Bronchial epithelial cell (primary cell): Measurements from ENCODE around the gene COPS6. TPM values are rescaled to one million over a fixed set of nuclear protein-coding genes. Genes with fewer than 3 reads are reported as not detected.

Experiments used
- DNase-seq: peaks from one replicate; pipeline ENCODE4 v3.0.0-alpha.2; 2010; ENCODE audit warnings: low read depth
- FAIRE-seq: peaks from 2 replicates; lab custom pipeline; 2011; peaks lifted over from hg19 to GRCh38; lab: Jason Lieb, UNC
- H3K27me3 ChIP-seq: 2 replicates; pipeline ENCODE4 v1.5.1; 2011; ENCODE audit warnings: low read length; ENCODE audit not compliant: control insufficient read depth, insufficient read depth
- H3K36me3 ChIP-seq: 2 replicates; pipeline ENCODE4 v1.5.1; 2011; ENCODE audit warnings: low read length; ENCODE audit not compliant: control insufficient read depth, insufficient read depth
- H3K4me3 ChIP-seq: 2 replicates; pipeline ENCODE4 v1.5.1; 2011; ENCODE audit warnings: mild to moderate bottlenecking, low read depth, low read length, control low read depth
- CTCF ChIP-seq: IDR thresholded peaks from 2 replicates; pipeline ENCODE4 v1.5.1; 2011; ENCODE audit warnings: mild to moderate bottlenecking, moderate library complexity, low read length, control low read depth, inconsistent platforms; ENCODE audit not compliant: insufficient read depth, severe bottlenecking
- total RNA-seq: library from RNA; depleted of rRNA; stranded (reverse); fragments of >200 nt; gene quantifications from 2 replicates; pipeline ENCODE4 v1.2.1, GENCODE V29; 2014

The COPS6 gene
- total RNA-seq, 1 donor from 2014 or later = 60.0 TPM

- DNase-seq (no peak), FAIRE-seq (no peak)
- TF ChIP-seq CTCF = no peak
- H3K27me3 ChIP-seq = no peaks in the 10 kb centered on the region
- H3K4me3 ChIP-seq = no peak overlapping the region
- peaks cover 42% of the 10 kb centered on the region for H3K36me3 ChIP-seq
These were observed 16.3 kb upstream of the COPS6 start for GRCh38 chr7:100072462-100072861.

GRCh38 chr7:100074841-100075240 lies 13.9 kb upstream of the COPS6 start:
- H3K27me3 ChIP-seq = no peaks in the 10 kb centered on the region
- no peak for TF ChIP-seq CTCF
- DNase-seq (no peak), FAIRE-seq (no peak)
- H3K4me3 ChIP-seq = no peak overlapping the region
- H3K36me3 ChIP-seq = peaks cover 48% of the 10 kb centered on the region

GRCh38 chr7:100075418-100075817 lies 13.4 kb upstream of the COPS6 start:
- H3K4me3 ChIP-seq = no peak overlapping the region
- FAIRE-seq (no peak), DNase-seq (no peak)
- no peaks in the 10 kb centered on the region for H3K27me3 ChIP-seq
- peaks cover 48% of the 10 kb centered on the region for H3K36me3 ChIP-seq
- TF ChIP-seq CTCF = no peak

- no peak for DNase-seq
- Histone ChIP-seq H3K4me3 (no peak overlapping the region), H3K36me3 (peaks cover 34% of the 10 kb centered on the region), H3K27me3 (no peaks in the 10 kb centered on the region)
- FAIRE-seq = no peak
- no peak for TF ChIP-seq CTCF
These were observed 11.6 kb upstream of the COPS6 start for GRCh38 chr7:100077205-100077604.

GRCh38 chr7:100079024-100079560 lies 9.7 kb upstream of the COPS6 start:
- TF ChIP-seq CTCF = no peak
- DNase-seq (no peak), FAIRE-seq (no peak)
- no peaks in the 10 kb centered on the region for H3K27me3 ChIP-seq
- no peak overlapping the region for H3K4me3 ChIP-seq
- H3K36me3 ChIP-seq = peaks cover 20% of the 10 kb centered on the region
